Measurements from ENCODE around the gene APEH. TPM values are rescaled to one million over a fixed set of nuclear protein-coding genes. Genes with fewer than 3 reads are reported as not detected.

Gene APEH
- total RNA-seq, 2 donors from 2014 or later, result 151 to 278 TPM

DNA sequence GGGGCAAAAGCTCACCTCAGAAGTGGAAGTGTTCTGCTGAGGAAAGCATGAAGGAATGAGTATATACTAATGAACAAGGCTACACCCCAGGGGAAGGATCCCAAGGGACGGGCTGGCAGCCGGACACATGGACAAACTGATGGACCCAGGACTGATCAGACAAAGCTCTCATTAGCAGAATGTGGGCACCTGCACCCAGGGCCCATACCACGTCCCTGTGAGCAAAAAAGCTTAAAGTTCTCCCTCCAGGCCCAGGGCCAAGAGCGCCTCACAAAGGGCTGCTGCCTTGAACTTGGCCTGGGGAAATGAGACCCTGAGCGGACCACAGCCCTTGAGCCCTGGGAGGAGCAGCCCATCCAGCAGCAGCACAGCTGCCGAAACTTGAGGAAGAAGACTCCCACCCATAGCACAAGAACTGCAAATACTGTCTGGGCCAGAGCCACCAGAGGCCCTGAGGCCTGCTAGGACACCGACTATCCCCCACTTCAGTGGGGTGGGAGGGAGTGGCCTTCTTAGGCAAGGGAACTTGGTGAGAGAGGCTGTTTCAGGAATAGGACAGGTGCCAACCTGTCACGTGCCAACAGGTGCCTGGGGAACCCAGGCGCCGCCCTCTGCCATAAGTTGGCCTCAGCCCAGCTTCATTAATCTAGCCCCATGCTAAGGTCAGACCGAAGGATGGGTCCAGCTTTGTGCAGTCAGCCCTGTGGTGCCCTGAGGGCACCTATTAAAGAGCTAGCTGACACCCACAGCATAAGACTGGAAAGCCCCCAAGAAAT lies 51.9 kb downstream of the APEH start:
- DNase-seq, result peak; percentile 77
- Histone ChIP-seq H3K36me3 (peaks cover 7% of the 10 kb centered on the region), H3K9me3 (no peaks in the 10 kb centered on the region), H3K27ac (no peak overlapping the region), H3K27me3 (no peaks in the 10 kb centered on the region), H3K4me1 (peaks cover 25% of the 10 kb centered on the region), H3K4me3 (no peak overlapping the region), H3K9ac (ENCODE audit: low read depth in 2 of 2, low read length in 2 of 2) (peak overlapping the region in 1 of 2 donors; percentile 19)
- intact Hi-C loops (cut with DNase I), result no loop called here
- no peak for TF ChIP-seq CTCF (IDR thresholded peaks at IDR 0.05)

DNA sequence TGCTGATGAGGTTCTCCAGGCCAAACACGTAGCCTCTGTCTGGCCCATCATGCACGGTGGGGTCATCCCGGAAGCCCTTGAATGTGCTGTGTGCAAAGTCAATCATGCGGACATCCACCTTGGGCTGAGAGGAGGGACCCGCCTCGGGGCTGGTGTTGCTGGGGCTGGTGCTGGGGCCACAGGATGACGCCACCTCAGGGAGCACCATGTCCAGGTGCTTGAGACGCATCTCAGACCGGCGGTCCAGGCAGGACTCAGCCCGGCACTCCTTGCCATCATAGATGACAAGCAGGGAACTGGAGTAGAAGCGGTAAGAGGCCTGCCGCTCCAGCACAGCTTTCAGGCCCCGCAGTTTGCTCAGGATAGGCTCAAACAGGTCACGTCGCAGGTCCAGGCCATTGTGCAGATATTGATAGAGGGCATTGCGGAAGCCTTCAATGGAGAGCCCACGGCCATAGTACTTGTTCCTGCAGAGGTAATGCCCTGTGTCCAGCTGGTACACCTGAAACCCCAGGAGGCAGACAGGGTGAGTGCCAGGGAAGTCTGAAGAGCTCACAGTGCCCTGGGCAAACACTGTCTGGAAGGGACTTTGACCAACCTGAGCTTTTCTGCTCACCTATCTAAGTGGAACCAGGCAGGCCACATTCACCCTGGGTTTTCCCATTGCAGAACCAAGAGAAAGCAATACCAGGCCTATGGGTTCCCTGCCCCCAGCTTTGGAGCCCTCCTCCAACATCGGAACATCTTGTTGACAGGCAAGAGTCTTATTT lies 53.2 kb downstream of the APEH start:
- Histone ChIP-seq H3K27ac (no peak overlapping the region), H3K9ac (ENCODE audit: low read depth in 2 of 2, low read length in 2 of 2) (no peak overlapping the region), H3K9me3 (no peaks in the 10 kb centered on the region), H3K36me3 (peaks cover 8% of the 10 kb centered on the region), H3K4me1 (peaks cover 23% of the 10 kb centered on the region), H3K4me3 (no peak overlapping the region), H3K27me3 (no peaks in the 10 kb centered on the region)
- intact Hi-C loops (cut with DNase I), result no loop called here
- DNase-seq, result no peak
- no peak for TF ChIP-seq CTCF (IDR thresholded peaks at IDR 0.05)

GRCh38 chr3:49727924-49728361 lies 53.8 kb downstream of the APEH start:
- peaks cover 17% of the 10 kb centered on the region for H3K4me1 ChIP-seq
- intact Hi-C loops (cut with DNase I), result no loop called here
- no peaks in the 10 kb centered on the region for H3K9me3 ChIP-seq
- H3K27ac ChIP-seq, result no peak overlapping the region
- H3K36me3 ChIP-seq, result peaks cover 14% of the 10 kb centered on the region
- no peak for TF ChIP-seq CTCF (IDR thresholded peaks at IDR 0.05)
- DNase-seq, result no peak
- no peaks in the 10 kb centered on the region for H3K27me3 ChIP-seq
- no peak overlapping the region for H3K9ac ChIP-seq (ENCODE audit: low read depth in 2 of 2, low read length in 2 of 2)
- no peak overlapping the region for H3K4me3 ChIP-seq

DNA sequence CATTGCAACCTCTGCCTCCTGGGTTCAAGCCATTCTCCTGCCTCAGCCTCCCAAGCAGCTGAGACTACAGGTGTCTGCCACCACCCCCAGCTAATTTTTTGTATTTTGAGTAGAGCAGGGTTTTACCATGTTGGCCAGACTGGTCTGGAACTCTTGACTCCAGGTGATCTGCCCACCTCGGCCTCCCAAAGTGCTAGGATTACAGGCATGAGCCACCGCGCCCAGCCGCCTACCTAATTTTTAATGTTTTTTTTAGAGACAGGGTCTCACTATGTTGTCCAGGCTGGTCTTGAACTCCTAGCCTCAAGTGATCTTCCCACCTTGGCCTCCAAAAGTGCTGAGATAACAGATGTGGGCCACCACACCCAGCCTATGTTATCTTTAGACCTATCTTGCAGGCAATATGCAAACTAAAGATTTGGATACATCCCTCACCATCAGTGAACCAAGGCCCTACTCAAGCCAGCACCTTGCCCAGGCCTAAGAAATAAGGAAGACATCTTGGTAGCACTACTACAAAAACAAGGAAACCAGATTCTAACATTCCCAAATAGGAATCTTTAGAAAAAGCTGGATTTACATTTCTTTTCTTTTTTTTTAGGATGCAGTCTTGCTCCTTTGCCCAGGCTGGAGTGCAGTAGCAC lies 55.9 kb downstream of the APEH start:
- H3K9me3 ChIP-seq, result no peaks in the 10 kb centered on the region
- H3K27ac ChIP-seq, result no peak overlapping the region
- peaks cover 8% of the 10 kb centered on the region for H3K4me1 ChIP-seq
- no peak for DNase-seq
- H3K4me3 ChIP-seq, result no peak overlapping the region
- no peak for TF ChIP-seq CTCF (IDR thresholded peaks at IDR 0.05)
- intact Hi-C loops (cut with DNase I), result no loop called here
- no peaks in the 10 kb centered on the region for H3K27me3 ChIP-seq
- H3K9ac ChIP-seq (ENCODE audit: low read depth in 2 of 2, low read length in 2 of 2), result no peak overlapping the region
- H3K36me3 ChIP-seq, result peaks cover 14% of the 10 kb centered on the region

DNA sequence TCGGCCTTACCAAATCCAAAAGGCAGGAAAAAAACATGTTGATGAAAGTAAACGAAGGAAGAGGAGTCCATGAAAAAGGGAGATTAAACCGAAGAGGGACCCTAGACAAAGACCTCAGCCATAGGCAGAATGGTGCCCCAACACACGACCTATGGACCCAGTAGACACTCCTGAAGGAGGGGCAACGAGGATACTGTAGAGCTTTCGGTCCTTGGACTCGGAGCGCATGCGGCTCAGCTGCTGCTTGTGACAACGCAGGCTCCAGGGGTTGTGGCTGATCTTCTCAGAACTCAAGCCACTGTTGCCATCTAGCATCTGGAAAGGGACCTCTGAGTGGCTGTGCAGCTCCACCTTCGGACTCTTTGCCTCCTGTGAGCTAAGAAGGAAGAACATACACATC lies 58.4 kb downstream of the APEH start:
- Histone ChIP-seq H3K9me3 (no peaks in the 10 kb centered on the region), H3K27ac (no peak overlapping the region), H3K4me1 (no peaks in the 10 kb centered on the region), H3K36me3 (peaks cover 8% of the 10 kb centered on the region), H3K27me3 (no peaks in the 10 kb centered on the region), H3K4me3 (no peak overlapping the region), H3K9ac (ENCODE audit: low read depth in 2 of 2, low read length in 2 of 2) (no peak overlapping the region)
- DNase-seq, result no peak
- TF ChIP-seq CTCF (IDR thresholded peaks at IDR 0.05), result no peak
- intact Hi-C loops (cut with DNase I), result no loop called here
